Stimulated activated CD8-positive, alpha-beta memory T cell treated with anti-CD3 and anti-CD28 coated beads, Interleukin-12 subunit alpha, Interleukin-12 subunit beta, amount 100 ng/mL, for 4 hours (primary cell): ENCODE measurements around the gene INSYN1.
"Not testable (repeated sequence)": the region's sequence is repeated elsewhere in the genome, so short reads cannot be mapped to it uniquely, and the experiment has no call there.

Experiments
- DNase-seq: peaks from one replicate; pipeline ENCODE4 v3.0.0-alpha.2; 2020; ENCODE audit warnings: low read depth

Gene INSYN1

DNA sequence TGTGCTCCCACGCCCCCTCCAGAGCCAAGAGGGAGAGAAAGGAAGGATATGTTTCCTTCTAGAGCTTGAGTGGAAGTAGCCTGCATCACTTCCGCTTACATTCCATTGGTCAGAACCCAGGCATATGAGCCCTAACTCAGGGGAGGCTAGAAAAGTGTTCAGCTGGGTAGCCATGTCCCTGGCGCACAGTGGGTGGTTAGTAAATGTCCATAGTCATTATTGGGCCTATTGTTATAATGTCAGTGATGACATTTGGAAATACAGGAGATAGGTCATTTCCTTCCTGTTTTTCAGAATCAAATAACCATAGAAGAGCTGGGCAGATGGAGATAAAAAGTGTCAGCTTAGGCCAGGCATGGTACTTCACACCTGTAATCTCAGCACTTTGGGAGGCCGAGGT is 41.6 kb downstream of the INSYN1 start:
- no peak for DNase-seq

DNA sequence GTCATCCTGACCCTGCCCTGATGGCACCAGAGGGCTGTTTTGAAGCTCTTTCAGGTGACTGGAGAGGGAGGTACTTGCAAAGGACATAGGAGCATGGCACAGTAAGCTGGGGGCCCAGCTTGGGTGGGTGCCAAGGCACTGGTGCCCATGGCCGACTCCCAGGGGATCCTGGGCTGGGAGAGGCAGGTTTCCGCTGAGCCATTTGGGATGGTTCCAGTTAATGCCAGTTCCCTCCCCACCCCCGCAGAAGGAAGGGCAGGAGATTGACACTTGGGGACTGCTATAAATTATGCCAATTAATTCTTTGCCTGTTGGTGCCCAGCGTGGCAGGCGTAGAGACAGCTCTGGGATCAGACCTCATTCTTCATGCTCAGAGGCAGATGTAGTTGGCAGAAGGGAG is 42.8 kb downstream of the INSYN1 start:
- DNase-seq: no peak

DNA sequence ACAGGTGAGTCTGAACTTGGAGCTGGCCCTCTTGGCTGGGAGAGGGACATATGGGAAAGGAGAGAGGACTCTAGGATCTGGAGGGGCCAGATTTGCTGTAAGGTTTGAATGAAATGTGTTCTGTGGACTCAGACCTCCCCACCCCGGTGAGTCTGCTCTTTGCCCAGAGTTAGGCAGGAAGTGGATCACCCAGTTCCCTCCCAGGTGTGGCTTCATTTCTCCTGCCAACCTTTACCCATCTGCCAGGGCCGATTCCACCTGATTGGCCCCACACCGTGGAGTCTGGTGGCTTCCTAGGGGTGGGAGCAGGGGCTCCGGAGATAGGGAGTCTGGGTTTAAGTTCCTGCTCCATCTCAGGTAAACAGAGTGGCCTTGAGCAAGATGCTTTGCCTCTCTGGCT is 43.5 kb downstream of the INSYN1 start:
- no peak for DNase-seq

DNA sequence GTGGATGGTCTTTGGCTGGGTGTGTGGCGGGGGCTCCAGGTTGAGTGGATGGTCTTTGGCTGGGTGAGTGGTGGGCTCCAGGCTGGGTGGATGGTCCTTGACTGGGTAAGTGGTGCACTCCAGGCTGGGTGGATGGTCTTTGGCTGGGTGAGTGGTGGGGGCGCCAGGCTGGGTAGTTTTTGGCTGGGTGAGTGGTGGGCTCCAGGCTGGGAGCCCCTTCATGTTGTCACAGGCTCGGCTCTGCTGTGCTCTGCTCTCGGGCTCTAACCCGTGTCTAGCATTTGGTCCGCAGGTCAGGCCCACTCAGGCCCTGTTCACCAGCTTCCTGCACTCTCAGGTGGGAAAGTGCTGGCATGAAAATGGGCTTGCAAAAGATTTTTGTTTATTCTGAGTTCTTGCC is 43.9 kb downstream of the INSYN1 start:
- DNase-seq: no peak

DNA sequence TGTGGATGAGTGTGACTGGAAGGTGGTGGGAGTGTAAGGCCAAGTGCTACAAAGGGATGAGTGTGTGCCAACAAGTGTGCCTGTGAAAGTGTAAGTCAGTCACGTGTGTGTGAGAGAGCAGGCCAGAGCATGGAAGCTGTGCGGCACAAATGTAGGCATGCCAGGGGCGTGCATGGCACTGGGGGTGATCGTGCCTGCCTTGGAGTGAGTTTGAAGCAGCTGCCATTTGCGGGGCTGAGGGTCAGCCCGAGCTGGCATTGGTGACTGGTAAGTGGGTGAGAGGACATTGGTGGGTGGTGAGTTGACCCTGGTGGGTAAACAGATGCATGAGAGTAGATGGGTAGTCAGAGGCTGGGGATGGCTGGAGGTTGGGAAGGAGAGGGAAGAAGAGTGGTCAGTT is 44.5 kb downstream of the INSYN1 start:
- no peak for DNase-seq

DNA sequence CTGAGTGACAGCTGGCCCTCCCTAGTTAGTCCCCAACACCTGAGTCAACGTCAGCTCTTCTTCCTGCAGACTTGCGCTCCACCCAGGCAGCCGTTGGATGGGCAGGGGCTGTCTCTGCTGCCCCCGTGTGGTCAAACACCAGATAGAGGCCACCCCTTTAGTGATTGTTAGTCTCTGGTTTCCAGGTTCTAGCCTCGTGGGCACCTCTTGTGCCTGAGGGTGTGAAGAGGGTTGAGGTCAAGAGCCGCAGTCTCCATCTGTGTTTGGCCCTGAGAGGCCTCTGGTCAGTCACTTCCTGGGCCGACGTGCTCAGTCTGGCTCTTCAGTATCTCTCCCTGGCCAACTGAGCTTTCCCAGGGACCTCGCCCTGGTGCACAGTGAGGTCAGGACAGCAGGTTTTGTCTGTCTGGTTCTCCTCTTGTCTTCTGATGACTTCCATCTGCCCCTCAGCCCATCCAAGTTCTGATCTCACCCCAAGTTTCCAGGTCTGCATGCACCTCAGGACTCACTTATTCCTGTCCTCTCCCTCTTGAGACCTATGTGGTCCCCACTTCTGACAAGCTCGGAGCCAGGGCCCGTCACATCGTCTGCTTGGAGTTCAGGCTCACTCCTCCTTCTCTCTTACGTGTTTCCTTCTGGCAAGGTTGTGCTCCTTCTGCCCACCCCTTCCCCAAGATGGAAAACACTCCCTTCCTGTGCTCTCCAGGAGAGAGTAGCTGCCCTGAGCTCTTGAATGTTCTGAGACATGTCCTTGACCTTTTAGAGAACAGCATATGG is 48.1 kb downstream of the INSYN1 start:
- DNase-seq: peak; percentile 24

DNA sequence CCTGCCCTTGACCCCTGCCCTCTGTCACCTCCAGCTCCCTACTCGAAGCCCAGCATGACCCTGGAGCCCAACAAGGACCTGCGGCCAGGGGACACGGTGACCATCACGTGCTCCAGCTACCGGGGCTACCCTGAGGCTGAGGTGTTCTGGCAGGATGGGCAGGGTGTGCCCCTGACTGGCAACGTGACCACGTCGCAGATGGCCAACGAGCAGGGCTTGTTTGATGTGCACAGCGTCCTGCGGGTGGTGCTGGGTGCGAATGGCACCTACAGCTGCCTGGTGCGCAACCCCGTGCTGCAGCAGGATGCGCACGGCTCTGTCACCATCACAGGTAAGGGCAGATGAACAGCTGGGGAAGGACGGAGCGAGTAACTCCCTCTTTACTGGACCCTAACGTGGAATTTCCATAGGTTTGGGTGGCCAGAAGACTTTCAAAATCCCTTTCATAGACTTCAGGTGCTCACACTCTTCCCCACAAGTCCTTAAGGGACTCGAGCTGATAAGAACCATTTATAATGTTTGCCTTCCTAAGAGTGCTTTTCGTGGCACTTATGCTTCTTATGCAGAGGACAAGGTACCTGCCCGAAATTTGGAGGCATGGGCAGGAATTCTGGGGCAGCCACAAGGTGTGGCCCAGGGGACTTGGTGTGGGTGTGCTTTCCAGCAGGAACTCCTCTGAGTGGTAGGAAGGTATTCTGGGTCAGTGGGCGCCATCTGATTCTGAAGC is 48.8 kb downstream of the INSYN1 start:
- not testable (repeated sequence) for DNase-seq

DNA sequence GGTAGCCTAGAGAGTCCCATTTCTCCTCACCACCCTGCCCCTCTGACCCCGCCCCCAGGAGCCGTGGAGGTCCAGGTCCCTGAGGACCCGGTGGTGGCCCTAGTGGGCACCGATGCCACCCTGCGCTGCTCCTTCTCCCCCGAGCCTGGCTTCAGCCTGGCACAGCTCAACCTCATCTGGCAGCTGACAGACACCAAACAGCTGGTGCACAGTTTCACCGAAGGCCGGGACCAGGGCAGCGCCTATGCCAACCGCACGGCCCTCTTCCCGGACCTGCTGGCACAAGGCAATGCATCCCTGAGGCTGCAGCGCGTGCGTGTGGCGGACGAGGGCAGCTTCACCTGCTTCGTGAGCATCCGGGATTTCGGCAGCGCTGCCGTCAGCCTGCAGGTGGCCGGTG is 49.5 kb downstream of the INSYN1 start:
- DNase-seq: not testable (repeated sequence)

DNA sequence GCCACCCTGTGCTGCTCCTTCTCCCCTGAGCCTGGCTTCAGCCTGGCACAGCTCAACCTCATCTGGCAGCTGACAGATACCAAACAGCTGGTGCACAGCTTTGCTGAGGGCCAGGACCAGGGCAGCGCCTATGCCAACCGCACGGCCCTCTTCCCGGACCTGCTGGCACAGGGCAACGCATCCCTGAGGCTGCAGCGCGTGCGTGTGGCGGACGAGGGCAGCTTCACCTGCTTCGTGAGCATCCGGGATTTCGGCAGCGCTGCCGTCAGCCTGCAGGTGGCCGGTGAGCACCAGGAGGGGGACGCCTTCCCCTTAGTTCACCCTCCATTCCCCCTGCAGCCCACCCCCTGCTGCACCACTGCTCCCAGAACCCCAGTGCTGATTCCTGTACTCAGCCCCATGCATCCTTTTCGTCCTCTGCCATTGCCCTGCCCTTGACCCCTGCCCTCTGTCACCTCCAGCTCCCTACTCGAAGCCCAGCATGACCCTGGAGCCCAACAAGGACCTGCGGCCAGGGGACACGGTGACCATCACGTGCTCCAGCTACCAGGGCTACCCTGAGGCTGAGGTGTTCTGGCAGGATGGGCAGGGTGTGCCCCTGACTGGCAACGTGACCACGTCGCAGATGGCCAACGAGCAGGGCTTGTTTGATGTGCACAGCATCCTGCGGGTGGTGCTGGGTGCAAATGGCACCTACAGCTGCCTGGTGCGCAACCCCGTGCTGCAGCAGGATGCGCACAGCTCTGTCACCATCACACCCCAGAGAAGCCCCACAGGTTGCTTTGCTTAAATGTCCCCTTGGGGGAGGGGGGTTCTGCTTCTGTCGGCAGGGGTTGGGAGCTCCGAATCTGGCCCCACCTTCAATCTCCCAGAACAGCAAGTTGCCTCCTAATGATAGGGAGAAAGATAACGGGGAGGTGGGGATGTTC is 50.6 kb downstream of the INSYN1 start:
- not testable (repeated sequence) for DNase-seq

DNA sequence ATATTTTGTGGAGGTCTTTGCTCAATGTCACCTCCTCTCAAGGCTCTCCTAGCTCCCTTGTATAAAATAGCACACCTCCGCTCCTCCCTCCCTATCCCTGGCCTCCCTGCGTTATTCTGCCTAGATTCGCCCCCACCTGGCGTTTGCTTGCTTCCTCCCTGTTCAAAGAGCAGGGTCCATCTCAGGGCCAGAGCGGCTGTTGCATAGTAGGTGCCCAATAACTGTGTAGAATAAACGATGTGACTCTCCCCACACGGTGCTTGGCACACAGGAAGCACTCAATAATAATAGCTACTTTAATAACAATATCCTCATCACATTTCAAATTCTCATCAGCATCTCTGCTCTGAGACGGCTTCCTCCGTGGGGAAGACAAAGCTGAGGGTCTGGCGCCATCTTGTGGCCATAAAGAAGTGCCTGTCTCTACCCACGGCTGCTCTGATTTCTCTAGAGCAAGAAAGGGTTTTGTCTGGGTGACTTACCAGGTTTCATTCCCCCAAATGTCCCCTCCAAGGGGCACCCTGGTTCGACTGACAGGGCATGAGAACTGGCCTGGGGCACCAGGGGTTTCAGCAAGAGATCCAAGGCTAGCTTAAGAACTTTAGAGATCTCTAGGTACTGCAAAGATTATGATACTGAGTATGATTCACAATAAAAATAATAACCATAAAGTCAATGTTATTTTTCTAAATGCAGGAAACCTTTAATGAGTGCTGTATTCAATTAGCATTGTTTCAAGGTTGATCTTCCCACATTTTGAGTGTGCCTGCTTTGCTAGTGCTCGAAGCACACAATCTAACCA is 52.9 kb downstream of the INSYN1 start:
- DNase-seq: peak; percentile 44

DNA sequence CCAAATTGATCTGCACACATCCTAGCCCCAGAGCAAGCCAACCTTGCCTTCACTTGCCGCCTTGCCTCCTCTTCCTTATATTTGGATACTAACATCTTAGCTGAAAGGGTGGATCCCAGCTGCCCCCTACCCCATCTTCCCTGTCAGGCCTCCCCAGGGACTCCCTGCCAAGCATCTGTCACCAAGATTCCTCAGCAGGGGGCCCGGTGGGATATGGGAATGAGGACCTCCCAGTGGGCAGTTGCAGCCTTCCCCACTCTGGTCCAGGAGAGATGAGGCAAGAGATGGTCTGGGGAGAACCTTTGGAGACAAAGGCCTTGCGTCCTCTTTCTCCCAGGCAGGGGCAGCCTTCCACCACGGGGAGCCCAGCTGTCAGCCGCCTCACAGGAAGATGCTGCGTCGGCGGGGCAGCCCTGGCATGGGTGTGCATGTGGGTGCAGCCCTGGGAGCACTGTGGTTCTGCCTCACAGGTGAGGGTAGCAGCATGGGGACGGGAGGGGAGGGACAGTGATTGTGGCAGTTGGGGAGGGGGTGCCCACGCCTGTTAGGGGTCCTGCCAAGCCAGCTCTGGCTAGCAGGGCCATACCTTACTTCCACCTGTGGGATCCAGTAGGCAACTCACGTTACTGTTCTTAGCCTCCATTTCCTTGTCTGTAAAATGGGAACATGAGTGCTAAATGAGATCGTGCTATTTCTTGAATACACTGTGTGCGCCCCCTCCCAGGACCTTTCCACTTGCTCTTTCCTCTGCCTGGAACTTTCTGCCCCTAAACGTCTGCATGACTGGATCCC is 53.7 kb downstream of the INSYN1 start:
- no peak for DNase-seq

DNA sequence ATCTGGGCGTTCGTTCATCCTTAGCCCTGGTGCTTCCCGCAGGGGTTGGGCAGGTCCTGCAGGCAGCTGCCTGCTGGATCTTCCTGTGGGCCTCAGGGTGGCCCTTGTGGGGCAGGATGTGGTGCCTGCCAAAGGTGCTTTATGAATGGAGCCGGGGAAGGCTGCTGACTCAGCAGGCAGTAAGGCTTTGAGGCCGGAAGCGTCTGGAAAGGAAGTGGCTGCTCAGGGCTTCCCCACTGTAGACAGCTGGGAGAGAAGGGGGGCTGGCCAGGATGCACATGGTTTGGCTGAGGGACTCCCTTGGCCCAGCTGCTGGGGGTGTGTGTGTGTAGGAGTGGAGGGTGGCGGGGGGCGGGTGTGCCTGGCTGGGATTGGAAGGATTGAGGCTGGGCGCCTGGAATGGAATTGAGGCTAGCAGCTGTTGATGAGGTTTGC is 56.1 kb downstream of the INSYN1 start:
- DNase-seq: peak; percentile 39

DNA sequence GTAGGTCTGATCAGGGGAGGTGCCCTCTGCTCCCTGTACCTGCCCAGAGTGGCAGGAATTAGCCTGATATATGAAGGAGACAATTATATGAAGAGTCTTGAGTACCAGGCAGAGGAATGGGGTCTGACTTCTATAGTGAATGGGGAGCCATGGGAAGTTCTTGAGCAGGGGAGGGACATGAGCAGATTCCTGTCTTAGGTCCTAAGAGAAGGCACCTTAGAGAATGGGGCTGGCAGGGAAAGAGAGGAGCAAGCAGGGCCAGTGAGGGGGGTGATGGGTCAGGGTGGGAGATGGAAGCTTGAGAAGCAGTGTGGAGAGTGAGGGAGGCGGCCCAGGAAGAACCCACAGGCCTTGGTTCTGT is 56.5 kb downstream of the INSYN1 start:
- DNase-seq: no peak

DNA sequence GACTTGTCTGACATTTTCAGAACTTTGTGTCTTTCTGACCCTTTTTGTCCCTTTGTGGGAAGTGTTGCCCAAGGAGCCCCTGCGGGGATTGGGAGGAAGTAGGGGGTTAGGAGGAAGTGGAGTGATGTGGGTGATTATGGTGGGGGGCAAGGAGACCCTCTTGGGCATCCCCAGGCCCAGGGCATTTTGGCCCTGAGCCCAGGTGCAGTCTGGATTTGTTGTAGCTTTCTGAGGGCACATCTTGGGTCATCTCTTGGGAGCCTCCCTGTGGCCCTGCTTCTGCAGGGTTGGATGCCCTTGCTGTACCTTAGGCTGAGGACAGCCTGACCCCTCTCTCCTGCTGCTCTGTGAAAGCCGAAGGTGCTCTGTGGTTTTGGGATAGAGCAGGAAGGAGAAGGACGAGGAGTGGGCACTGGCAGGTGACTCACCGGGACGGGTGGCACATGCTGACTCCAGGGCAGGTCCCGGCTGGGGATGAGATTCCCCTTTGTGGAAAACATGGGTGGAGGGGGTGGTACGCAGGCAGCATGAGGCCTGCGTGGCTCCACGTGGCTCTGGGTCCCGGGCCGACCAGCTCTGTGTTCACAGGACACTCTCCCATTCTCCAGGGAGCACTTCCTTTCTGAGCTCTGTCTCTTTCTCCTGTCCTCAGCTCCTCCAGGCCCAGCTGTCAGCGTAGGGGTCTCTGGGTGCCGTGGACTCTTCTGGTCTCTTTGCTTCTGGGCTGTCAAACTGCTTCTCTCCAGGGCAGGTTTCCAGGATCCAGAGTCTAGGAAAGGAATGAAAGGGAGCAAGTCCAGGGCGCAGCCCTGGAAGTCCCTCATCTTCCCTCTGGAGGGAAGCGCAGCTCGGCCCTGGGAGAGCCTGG is 57.1 kb downstream of the INSYN1 start:
- DNase-seq: no peak

DNA sequence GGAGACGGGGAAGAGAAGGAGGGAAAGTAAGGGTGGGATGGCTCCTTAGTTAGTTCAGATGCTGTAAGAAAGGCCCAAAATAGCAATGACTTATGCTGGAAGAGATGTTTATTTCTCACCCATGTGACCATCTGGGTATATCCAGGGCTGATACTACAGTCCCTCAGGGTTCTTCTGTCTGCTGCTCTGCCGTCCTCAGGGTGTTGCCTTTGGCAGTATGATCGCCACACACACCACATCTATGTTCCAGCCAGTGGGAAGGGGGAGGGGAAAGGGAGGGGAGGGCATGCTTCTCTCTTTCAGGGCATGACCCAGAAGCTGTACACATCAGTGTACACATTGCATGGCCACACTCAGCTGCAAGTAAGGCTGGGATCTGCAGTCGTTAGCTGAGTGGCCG is 58.7 kb downstream of the INSYN1 start:
- no peak for DNase-seq

DNA sequence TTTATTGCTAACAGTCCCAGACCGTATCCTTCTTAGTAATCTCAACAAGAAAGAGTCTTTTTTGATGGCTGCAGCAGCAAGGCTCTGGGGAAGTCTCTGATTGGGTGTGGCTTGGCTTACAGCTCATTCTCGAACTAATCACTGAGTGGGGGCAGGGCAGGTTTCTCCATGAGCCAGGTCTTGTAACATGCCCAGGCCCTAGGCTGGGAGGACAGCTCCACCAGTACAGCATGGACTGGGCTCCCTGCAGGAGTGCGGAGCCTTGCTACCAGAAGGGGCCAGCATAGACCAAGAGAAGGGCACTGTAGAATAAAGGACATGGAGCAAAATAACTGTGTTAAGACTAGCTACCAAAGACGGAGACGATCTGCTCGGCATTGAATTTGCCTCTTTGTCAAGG is 61.8 kb downstream of the INSYN1 start:
- no peak for DNase-seq

DNA sequence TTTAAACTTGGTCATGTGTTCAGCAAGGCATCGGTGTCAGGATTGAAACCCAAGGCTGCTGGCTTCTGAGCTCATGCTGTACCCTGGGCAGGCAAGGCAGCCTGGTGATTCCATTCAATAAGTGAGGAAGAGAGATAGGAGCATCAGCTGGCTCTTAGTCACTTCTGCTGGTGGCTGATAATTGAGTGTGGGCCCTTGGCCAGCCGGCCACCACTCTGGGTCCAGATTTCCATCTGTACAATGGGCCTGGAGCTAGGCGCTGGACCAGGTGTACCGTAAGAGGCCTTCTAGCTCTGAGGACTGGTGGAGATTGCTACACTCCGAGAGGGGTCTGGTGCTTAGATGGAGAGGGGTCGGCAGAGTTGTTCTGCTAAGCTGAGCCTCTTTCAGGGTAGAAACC is 64.7 kb downstream of the INSYN1 start:
- no peak for DNase-seq

DNA sequence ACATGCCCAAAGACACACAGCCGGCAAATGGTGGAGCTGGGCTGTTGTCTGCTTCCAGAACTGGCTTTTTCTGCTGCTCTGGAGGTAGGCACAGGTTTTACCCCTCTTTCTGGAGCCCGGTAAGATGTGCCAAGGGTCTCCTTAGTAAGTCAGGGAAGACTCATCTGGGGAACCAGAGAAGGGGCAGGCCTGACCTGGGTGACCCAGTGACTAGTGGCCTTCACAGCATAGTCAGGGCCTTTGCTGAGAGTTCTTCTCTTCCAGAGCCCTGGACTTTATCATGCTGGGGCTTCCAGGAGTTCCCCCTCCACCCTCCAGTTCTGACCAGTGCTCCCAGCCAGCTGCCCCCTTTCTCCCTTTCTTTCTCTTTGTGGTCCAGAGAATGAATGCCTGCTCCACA is 65.8 kb downstream of the INSYN1 start:
- DNase-seq: no peak

DNA sequence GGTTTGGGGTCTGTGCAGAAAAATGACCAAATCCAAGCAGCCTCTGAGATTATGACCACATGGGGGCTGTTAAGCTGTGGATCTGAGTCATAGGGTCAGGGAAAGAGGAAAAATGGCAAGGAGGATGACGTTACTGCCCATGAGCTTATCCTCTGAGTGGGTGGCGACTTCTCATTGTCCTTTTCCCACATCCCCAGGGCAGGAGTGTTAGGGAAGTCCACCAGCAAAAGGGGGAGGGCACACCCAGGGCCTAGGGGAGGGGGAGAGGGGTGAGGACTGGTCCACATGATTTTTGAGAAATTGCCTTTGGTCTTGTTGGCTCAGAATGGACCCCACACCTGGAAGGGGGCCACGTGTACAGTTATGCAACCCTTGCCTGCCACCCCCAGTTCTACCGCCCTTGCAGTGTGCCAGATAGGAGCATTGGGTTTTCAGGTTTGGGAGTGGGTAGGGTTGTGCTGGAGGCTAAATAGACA is 66.3 kb downstream of the INSYN1 start:
- no peak for DNase-seq

DNA sequence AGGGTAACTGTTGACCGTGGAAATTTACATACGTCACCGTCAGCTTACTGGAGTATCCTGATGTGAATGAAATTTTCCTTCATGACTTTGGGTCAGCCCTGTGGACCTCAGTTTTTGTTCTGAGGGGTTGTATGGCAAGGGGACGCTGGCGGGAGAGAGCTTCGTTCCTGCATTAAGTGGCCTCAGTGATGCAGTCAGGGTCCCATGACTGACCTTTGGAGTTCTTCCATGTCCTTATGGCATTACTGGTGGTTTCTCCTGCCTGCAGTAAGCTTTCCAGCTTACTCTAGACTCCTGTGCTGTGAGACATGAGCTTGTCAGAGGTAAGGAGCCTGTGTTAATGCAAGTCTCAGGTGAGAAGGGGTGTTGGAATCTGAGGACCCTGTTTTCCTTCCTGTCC is 67.2 kb downstream of the INSYN1 start:
- no peak for DNase-seq
